ENCODE results near the gene MYO1G. TPM values are rescaled to one million over a fixed set of nuclear protein-coding genes. Genes with fewer than 3 reads are reported as not detected.
"Not testable (repeated sequence)": the region's sequence is repeated elsewhere in the genome, so short reads cannot be mapped to it uniquely, and the experiment has no call there.

Gene MYO1G
- total RNA-seq, 1 donor from 2014 or later = 0.47 TPM

GRCh38 chr7:44936322-44936721 lies 42.5 kb downstream of the MYO1G start:
- DNase-seq = no peak

DNA sequence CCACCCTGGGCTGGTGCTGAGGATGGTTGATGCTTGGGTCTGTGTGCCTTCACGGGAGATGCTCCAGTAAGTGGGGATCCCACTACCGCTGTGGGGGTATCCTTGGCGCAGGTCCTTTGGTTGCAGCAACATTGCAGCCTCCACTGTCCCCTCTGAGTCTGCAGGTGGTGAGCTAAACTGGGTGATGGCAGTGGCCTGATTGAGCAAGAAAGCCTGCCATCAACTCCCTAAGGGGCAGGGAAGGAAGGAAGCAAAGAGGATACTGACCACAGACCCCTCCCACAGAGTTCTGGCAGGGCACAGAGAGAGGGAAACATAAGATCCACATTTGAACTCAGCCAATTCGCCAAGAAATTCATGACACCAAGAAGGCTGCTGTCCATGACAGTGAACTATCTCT lies 43.2 kb downstream of the MYO1G start:
- no peak for DNase-seq

GRCh38 chr7:44935016-44935415 lies 43.8 kb downstream of the MYO1G start:
- DNase-seq = no peak

DNA sequence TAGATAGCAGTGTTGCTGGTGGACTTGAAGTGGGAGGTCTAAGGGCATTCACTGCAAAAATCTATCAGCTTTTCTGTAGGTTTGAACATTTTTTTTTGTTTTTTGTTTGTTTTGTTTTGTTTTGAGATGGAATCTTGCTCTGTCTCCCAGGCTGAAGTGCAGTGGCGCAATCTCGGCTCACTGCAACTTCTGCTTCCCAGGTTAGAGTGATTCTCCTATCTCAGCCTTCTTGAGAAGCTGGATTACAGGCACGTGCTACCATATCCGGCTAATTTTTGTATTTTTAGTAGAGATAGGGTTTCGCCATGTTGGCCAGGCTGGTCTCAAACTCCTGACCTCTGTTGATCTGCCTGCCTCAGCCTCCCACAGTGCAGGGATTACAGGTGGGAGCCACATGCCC lies 44.3 kb downstream of the MYO1G start:
- DNase-seq = not testable (repeated sequence)

DNA sequence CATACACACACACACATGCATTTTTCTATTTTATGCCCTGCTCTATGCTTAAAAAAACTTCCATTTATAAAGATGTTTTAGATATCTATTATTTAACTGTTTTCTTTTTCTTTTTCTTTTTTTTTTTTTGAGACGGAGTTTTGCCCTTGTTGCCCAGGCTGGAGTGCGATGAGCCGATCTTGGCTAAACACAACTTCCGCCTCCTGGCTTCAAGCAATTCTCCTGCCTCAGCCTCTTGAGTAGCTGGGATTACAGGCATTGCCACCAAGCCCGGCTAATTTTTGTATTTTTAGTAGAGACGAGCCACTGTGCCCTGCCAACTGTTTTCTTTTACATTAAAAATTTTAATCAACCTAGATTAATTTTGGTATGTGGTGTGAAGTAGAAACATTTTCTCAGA lies 47.9 kb downstream of the MYO1G start:
- no peak for DNase-seq

GRCh38 chr7:44922351-44922694 lies 56.5 kb downstream of the MYO1G start:
- no peak for DNase-seq

DNA sequence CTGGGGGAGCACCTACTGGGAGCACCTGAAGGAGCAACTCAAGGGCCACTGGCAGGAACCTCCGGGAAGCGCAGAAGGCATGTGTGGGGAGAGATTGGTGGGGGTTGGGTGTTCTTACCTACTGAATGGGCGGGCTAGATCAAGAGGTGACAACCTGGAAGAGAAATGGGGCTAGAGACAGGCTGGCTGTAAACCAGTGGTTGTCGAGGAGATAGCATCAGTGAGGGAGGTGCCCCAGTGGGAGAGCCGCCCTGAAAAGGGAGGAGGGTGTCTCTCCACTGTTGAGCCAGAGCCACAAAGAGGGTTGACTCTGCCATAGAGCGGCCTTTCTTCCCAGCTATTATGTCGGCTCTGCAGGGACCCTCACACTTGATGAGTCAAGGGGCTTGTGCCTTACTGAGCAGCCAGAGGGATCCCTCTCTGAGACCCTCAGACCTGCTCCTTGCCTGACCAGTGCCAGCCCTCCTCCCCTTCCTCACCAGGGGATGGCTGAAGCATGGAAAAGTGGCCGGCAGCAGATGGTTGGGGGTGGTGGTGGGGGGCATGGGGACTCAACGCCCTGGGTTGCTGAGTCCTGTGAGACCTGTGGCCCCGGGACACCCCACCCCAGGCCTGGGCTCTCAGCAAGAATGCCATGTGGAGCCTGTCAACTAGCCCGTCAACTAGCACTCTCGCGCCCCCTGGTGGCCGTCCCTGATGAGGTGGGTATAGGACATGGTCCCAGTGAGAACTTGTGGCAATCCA lies 57.0 kb downstream of the MYO1G start:
- DNase-seq = peak; percentile 53

DNA sequence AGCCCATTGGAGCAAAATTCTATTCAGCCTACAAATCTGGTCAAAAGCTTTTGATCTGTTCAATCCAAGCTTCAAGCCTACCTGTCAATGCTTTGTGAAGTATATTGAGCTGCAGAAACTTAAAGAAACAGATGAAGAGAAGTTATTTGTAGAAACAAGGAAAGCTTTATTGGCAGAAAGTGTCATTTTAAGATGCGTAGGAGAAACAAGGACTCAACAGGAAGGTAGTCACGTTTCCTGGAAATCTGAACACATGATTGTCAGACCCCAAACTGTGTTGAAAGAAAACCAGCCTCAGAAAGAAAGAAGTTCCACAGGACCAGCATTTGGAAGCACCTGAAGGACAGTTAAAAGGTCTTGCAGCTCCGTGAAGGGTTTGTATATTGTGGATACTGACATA lies 58.7 kb downstream of the MYO1G start:
- DNase-seq = no peak

GRCh38 chr7:44918029-44918428 lies 60.8 kb downstream of the MYO1G start:
- DNase-seq = no peak

GRCh38 chr7:44917465-44917864 lies 61.4 kb downstream of the MYO1G start:
- DNase-seq = no peak

DNA sequence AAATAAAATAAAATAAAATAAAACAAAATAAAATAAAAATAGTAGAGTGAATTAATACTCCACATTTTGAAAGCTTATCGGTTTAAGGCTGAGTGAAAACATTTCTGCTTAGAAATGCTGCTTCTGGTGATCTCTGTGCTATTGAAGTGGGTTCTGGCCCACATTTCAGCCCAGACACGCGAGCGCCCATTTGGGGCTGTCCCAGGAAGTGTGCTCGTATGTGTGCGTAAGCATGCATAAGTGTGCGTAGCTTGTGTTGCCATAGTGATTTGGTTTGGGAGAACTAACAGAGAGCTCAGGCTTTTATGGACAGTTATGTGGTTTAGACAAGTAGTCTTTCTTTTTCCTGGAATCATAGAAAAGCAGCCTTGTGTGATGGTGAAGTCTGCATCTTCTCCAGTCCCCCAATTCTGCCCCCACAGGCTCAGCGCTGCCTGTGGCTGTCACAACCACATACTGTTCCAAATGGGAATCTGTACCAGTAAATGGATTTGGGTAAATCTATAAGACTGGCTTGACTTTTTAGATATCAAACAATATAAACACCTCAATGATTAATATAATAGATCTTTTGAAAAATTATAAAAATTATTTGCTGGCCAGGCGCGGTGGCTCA lies 63.7 kb downstream of the MYO1G start:
- no peak for DNase-seq

- no peak for DNase-seq
Observed at GRCh38 chr7:44912775-44913347, 66.0 kb downstream of the MYO1G start.

Other genes starting within 250 kb of the MYO1G start
- gene ZMIZ2, start 230.2 kb downstream of the MYO1G start, total RNA-seq = 12.6 TPM
- 882 TPM for gene PPIA, start 182.3 kb downstream of the MYO1G start, total RNA-seq
- gene H2AZ2, start 130.9 kb downstream of the MYO1G start, total RNA-seq = 246 TPM
- gene PURB, start 93.5 kb downstream of the MYO1G start, total RNA-seq = 44.3 TPM
- gene CCM2, start 21.2 kb upstream of the MYO1G start, total RNA-seq = 23.4 TPM
- 5.5 TPM for gene NACAD, start 110.0 kb upstream of the MYO1G start, total RNA-seq
- 47.4 TPM for gene TBRG4, start 132.7 kb upstream of the MYO1G start, total RNA-seq
- gene RAMP3, start 178.8 kb upstream of the MYO1G start, total RNA-seq = 4.7 TPM

Measured in occipital lobe (tissue), 2 donors.